ENCODE results near the gene CDK11B.
"Not testable (repeated sequence)": the region's sequence is repeated elsewhere in the genome, so short reads cannot be mapped to it uniquely, and the experiment has no call there.

The CDK11B gene

DNA sequence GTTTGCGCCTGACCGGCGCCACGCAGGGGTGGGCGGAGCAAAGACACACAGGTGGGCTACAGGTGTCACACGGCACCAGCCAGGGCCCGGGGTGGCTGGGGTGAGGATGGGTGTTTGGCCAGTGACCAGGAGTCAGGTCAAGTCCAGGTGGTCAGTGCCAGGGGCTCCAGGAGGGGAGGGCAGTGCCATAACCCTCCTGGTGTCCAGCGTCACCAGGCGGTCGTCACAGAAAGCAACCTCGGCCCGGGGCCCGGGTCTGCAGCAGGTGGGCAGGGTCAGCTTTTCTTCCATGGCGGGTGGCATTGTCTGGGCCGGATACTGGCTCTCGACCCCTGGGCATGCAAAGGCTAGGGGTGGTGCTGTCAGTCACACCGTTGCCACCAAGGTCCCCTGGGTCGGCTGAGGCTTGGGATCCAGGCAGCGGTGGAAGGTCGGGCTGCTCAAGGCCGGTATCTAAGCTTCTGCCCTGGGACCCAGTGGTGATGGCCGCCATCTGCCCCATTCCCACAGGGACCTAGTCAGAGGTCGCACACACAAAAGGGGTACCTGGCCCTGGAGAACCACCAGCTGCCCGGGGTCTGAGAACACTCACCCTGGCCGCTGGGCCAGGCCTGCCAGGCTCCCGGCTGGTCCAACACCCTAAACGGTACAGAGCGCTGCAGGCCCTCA lies 60.6 kb downstream of the CDK11B start:
- no peak for DNase-seq (ENCODE audit: low read depth)
- H3K4me3 ChIP-seq (replicated peaks; ENCODE audit: low read depth, low read length) = no peak overlapping the region
- TF ChIP-seq, protein P1, sequence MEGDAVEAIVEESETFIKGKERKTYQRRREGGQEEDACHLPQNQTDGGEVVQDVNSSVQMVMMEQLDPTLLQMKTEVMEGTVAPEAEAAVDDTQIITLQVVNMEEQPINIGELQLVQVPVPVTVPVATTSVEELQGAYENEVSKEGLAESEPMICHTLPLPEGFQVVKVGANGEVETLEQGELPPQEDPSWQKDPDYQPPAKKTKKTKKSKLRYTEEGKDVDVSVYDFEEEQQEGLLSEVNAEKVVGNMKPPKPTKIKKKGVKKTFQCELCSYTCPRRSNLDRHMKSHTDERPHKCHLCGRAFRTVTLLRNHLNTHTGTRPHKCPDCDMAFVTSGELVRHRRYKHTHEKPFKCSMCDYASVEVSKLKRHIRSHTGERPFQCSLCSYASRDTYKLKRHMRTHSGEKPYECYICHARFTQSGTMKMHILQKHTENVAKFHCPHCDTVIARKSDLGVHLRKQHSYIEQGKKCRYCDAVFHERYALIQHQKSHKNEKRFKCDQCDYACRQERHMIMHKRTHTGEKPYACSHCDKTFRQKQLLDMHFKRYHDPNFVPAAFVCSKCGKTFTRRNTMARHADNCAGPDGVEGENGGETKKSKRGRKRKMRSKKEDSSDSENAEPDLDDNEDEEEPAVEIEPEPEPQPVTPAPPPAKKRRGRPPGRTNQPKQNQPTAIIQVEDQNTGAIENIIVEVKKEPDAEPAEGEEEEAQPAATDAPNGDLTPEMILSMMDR (IDR thresholded peaks at IDR 0.05; ENCODE audit: low read length, missing control alignments) = no peak

DNA sequence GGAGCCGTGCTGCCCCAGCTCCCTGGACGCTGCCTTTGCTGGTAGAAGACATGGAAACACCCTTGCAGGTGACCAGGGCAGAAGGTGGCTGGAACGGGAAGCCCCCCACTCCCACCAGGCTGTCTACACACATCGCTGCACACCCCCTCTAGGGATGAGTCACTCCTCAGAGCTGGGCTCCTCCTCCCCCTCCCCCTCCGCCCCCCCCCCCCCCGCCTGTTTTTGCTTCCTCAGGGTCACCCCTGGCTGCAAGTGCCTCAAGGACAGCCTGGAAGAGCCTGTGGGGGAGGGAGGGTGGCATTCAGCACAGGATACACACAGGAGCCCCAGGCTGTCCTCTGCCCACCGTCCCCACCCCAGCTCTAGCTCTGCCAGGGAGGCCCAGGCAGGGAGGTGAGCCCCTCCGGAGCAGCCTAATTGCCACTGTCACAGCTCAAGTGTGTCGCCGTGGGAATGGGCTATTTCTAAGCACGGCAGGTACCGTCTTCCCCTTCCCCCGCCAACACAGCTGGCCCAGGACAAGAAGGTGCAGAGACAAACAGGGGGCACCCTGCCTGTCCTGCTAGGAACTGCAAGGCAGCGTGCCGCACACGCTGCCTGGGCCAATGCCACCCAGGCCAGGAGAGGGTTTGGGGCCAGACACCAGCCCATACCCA lies 61.4 kb downstream of the CDK11B start:
- no peak for DNase-seq (ENCODE audit: low read depth)
- H3K4me3 ChIP-seq (replicated peaks; ENCODE audit: low read depth, low read length) = no peak overlapping the region
- TF ChIP-seq, protein P1 (IDR thresholded peaks at IDR 0.05; ENCODE audit: low read length, missing control alignments) = peak; percentile 31

DNA sequence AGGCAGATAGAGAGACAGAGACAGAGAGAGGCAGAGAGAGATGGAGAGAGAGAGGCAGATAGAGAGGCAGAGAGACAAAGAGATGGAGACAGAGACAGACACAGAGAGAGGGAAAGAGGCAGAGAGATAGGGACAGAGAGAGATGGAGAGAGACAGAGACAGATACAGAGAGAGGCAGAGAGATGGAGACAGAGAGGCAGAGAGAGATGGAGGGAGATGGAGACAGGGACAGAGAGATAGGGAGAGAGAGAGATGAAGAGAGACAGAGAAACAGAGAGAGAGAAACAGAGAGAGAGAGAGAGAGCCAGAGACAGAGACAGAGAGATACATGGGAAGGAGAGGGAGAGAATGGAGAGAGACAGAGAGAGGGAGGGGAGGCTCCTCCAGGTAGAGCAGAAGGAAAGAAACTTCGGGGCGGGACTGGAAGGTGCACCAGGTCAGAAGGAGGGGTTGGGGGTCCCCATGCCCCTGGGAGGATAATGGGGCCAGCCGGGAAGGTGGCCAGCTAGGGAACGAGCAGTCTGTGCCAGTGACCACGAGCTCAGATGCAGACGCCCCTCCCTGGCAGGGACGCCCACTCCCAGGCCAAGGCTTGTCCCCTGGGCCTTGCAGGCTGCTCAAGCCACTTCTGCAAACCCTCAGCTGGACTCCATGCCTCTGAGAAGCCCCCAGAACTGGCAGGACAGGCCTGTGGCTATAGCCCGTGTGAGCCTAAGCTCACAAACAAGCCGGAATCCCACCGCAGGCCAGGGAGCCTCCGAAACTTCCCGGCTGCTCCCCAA lies 62.1 kb downstream of the CDK11B start:
- no peak overlapping the region for H3K4me3 ChIP-seq (replicated peaks; ENCODE audit: low read depth, low read length)
- TF ChIP-seq, protein P1 (IDR thresholded peaks at IDR 0.05; ENCODE audit: low read length, missing control alignments) = no peak
- DNase-seq (ENCODE audit: low read depth) = no peak

DNA sequence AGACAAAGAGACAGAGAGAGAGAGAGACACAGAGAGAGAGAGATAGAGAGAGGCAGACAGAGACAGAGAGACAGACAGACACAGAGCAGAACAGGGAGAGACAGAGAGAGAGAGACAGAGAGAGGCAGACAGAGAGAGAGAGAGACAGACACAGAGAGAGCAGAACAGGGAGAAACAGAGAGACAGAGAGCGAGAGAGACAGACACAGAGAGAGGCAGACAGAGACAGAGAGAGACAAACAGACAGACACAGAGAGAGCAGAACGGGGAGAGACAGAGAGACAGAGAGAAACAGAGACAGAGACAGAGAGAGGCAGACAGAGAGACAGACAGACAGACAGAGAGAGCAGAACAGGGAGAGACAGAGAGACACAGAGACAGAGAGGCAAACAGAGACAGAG lies 63.5 kb downstream of the CDK11B start:
- not testable (repeated sequence) for DNase-seq (ENCODE audit: low read depth); H3K4me3 ChIP-seq (replicated peaks; ENCODE audit: low read depth, low read length)

DNA sequence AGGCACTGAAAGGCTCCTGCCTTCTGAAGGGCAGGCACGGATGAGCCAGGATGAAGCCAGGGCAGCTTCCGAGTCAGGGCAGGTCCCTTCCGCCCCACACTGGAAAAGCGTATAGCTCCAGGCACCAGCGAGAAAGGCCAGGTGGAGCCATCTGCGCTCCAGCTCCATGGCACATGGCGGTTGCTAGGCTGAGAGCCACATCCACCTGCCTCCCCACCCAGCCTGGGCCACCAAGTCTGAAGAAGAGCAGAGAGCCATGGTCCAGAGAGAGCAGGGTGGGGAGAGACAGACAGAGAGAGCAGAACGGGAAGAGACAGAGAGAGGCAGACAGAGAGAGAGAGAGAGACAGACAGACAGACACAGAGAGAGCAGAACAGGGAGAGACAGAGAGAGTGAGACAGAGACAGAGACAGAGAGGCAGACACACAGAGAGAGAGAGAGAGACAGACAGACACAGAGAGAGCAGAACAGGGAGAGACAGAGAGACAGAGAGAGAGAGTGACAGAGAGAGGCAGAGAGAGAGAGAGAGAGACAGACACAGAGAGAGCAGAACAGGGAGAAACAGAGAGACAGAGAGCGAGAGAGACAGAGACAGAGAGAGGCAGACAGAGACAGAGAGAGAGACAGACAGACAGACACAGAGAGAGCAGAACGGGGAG lies 64.1 kb downstream of the CDK11B start:
- no peak for DNase-seq (ENCODE audit: low read depth)
- no peak overlapping the region for H3K4me3 ChIP-seq (replicated peaks; ENCODE audit: low read depth, low read length)
- TF ChIP-seq, protein P1 (IDR thresholded peaks at IDR 0.05; ENCODE audit: low read length, missing control alignments) = no peak

DNA sequence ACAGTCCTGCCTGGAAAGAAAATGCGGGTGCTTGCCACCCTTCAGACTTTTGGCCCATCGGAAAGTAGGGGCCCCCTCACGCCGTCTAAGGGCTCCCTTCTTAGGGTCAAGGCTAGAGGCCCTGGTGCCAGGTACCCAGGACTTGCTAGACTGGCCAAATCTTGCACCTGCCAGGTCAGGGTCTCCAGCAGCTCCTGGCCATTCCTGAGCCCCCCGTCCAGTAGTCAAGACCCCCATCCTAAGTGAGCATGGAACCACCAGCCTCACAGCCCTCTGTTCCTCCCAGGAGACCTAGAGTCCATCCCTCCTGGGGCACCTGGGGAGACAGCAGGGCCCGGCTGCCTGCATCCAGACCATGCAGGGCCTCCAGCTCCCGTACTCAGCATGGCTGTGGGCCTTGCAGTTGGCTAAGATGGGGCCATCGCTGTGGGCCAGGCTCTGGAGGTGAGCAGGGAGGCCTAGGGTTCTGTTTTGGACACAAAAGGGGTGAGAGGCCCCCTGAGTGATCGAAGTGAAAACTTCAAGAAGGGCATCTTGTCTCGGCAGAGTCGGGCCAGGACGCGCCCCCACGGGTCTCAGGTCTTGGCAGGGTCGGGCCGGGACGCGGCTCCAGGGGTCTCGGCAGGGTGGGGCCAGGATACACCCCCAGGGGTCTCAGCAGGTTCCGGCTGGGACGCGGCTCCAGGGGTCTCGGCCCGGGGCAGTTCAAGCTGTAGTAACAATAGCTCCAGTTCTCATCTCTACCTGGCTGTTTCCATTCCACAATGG lies 64.8 kb downstream of the CDK11B start:
- TF ChIP-seq, protein P1 (IDR thresholded peaks at IDR 0.05; ENCODE audit: low read length, missing control alignments) = no peak
- DNase-seq (ENCODE audit: low read depth) = no peak
- H3K4me3 ChIP-seq (replicated peaks; ENCODE audit: low read depth, low read length) = no peak overlapping the region

Measured in fibroblast of pulmonary artery (primary cell).